HG03039 (cell line): ENCODE data around the gene LGMN.
"Not testable (repeated sequence)": the region's sequence is repeated elsewhere in the genome, so short reads cannot be mapped to it uniquely, and the experiment has no call there.

Source experiments
- ATAC-seq: cut with Tn5 transposase; IDR thresholded peaks from one replicate; pipeline ENCODE4 v1.9.1; 2021; ENCODE audit warnings: mild to moderate bottlenecking, moderate library complexity; ENCODE audit not compliant: unreplicated experiment

LGMN gene

GRCh38 chr14:92702441-92702918 lies 45.9 kb downstream of the LGMN start:
- ATAC-seq = no peak

GRCh38 chr14:92701826-92702225 lies 46.6 kb downstream of the LGMN start:
- no peak for ATAC-seq

GRCh38 chr14:92698393-92698792 lies 50.0 kb downstream of the LGMN start:
- ATAC-seq = no peak

- no peak for ATAC-seq
Observed at GRCh38 chr14:92696366-92696765, 52.1 kb downstream of the LGMN start.

- ATAC-seq = no peak
Observed at GRCh38 chr14:92695562-92695961, 52.9 kb downstream of the LGMN start.

- no peak for ATAC-seq
Observed at GRCh38 chr14:92694807-92695206, 53.6 kb downstream of the LGMN start.

- no peak for ATAC-seq
Observed at GRCh38 chr14:92693998-92694795, 54.2 kb downstream of the LGMN start.

GRCh38 chr14:92692822-92693226 lies 55.6 kb downstream of the LGMN start:
- ATAC-seq = no peak

GRCh38 chr14:92690171-92691011 lies 58.0 kb downstream of the LGMN start:
- no peak for ATAC-seq

- no peak for ATAC-seq
Observed at GRCh38 chr14:92688434-92689375, 59.7 kb downstream of the LGMN start.

- ATAC-seq = no peak
Observed at GRCh38 chr14:92687681-92688433, 60.6 kb downstream of the LGMN start.

GRCh38 chr14:92686900-92687427 lies 61.5 kb downstream of the LGMN start:
- no peak for ATAC-seq

GRCh38 chr14:92686411-92686899 lies 62.0 kb downstream of the LGMN start:
- ATAC-seq = no peak

GRCh38 chr14:92685784-92686355 lies 62.6 kb downstream of the LGMN start:
- ATAC-seq = no peak

GRCh38 chr14:92684801-92685560 lies 63.4 kb downstream of the LGMN start:
- no peak for ATAC-seq

GRCh38 chr14:92683041-92683440 lies 65.4 kb downstream of the LGMN start:
- ATAC-seq = no peak

- ATAC-seq = no peak
Observed at GRCh38 chr14:92680781-92681650, 67.4 kb downstream of the LGMN start.

GRCh38 chr14:92680330-92680729 lies 68.1 kb downstream of the LGMN start:
- not testable (repeated sequence) for ATAC-seq
